ENCODE data around the gene AREL1. TPM values are rescaled to one million over a fixed set of nuclear protein-coding genes. Genes with fewer than 3 reads are reported as not detected.

The AREL1 gene
- total and polyA plus RNA-seq, 10 of the 15 experiments (the other 5 are each of a cell fraction or from before 2014, with no cell fraction given) = 6.2 to 40.4 (median 23.7) TPM

DNA sequence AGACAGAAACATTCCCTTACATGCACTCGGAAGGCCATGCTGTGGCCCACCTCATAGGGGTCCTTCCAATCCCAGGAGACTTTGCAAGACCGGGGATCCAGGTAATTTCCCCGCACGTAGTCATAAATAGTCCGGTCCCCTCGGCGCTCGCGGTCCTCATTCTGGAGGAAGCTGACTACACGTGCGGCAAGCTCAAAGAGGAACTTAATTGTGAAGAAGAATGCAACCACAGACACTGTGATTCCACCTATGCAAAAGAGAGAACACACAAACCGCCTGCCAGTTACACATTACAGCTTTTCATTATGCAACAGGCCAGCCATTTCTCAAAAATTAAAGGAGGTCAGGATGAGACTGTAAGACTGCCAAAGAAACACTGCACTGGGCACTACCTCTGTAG, 28.4 kb downstream of the AREL1 start (continued):
- TF ChIP-seq, protein P1, sequence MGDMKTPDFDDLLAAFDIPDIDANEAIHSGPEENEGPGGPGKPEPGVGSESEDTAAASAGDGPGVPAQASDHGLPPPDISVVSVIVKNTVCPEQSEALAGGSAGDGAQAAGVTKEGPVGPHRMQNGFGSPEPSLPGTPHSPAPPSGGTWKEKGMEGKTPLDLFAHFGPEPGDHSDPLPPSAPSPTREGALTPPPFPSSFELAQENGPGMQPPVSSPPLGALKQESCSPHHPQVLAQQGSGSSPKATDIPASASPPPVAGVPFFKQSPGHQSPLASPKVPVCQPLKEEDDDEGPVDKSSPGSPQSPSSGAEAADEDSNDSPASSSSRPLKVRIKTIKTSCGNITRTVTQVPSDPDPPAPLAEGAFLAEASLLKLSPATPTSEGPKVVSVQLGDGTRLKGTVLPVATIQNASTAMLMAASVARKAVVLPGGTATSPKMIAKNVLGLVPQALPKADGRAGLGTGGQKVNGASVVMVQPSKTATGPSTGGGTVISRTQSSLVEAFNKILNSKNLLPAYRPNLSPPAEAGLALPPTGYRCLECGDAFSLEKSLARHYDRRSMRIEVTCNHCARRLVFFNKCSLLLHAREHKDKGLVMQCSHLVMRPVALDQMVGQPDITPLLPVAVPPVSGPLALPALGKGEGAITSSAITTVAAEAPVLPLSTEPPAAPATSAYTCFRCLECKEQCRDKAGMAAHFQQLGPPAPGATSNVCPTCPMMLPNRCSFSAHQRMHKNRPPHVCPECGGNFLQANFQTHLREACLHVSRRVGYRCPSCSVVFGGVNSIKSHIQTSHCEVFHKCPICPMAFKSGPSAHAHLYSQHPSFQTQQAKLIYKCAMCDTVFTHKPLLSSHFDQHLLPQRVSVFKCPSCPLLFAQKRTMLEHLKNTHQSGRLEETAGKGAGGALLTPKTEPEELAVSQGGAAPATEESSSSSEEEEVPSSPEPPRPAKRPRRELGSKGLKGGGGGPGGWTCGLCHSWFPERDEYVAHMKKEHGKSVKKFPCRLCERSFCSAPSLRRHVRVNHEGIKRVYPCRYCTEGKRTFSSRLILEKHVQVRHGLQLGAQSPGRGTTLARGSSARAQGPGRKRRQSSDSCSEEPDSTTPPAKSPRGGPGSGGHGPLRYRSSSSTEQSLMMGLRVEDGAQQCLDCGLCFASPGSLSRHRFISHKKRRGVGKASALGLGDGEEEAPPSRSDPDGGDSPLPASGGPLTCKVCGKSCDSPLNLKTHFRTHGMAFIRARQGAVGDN (IDR thresholded peaks at IDR 0.05) = no peak
- TF ChIP-seq POU2F2 (IDR thresholded peaks at IDR 0.05; ENCODE audit: borderline replicate concordance, low read depth, low read length) (peak; percentile 58; the same call in 1 of the 3 replicates), BHLHE40 (IDR thresholded peaks at IDR 0.05; ENCODE audit: borderline replicate concordance in 1 of 2, low read depth in 2 of 2, low read length in 1 of 2) (peak; percentile 94 to 95)

DNA sequence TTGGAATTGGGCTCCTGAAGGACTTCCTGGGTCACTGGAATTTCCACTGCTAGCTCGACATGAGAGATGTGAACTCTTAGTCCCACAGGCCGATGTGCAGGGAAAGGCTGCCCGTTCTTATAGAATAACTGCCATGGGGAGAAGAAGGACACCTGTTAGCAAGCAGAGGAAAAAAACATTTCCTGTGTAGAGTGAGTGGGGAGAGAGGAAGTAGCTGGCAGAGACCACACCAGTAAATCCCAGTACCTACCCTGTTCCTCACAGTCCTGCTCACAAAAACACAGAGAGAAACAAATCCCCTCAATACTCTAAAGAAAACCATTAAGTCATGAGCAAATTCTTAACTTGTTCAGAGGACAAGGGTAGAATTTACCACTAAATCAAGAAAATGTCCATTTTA, 29.5 kb downstream of the AREL1 start:
- no peak for ATAC-seq
- no TSS peak for BruUV-seq (replicated peaks)
- in situ Hi-C loops (cut with MboI) = no loop called here
- no peak for DNase-seq (ENCODE audit: low read depth, low spot score)
- Histone ChIP-seq H3K4me1 (ENCODE audit: control insufficient read depth, insufficient read depth, low read length) (peaks cover 12% of the 10 kb centered on the region), H2AFZ (ENCODE audit: control insufficient read depth, low read depth, low read length) (no peak overlapping the region), H3K9me3 (replicated peaks; ENCODE audit: control insufficient read depth, insufficient read depth, low read length) (no peaks in the 10 kb centered on the region), H3K36me3 (ENCODE audit: control insufficient read depth in 2 of 2, insufficient read depth in 2 of 2, low read length in 1 of 2) (peaks cover 0 to 4% of the 10 kb centered on the region in 2 experiments; a peak in 3 of 4 replicates), H3K27me3 (replicated peaks in 1 of 2; ENCODE audit: control insufficient read depth in 2 of 2, insufficient read depth in 2 of 2, low read length in 1 of 2) (no peaks in the 10 kb centered on the region), H3K27ac (ENCODE audit: control insufficient read depth, insufficient read depth) (no peak overlapping the region), H3K4me2 (ENCODE audit: control insufficient read depth, insufficient read depth) (no peak overlapping the region), H3K4me3 (no peak overlapping the region), H4K20me1 (ENCODE audit: control insufficient read depth, insufficient read depth) (no peaks in the 10 kb centered on the region), H3K79me2 (ENCODE audit: control insufficient read depth, insufficient read depth, low read length) (no peaks in the 10 kb centered on the region), H3K9ac (ENCODE audit: control insufficient read depth, insufficient read depth, low read length) (no peak overlapping the region)
- WGBS (ENCODE audit: insufficient coverage, insufficient replicate concordance, low lambda C conversion rate, missing lambda C conversion rate) = 96% methylated on average over 3 of the region's 3 CpGs
- CTCF ChIA-PET = interaction anchor here (1.0 to 1.4 kb wide), 3 partner anchors 12 to 75 kb away, joined by 3 to 7 read pairs (median 3); no protein-coding TSS in a partner anchor
- intact Hi-C loops (cut with micrococcal nuclease; ENCODE audit: unreplicated experiment) = no loop called here
- SMC1A ChIA-PET (ENCODE audit: uncharacterized antibody, unreplicated experiment) = no interaction called here
- no peak for FAIRE-seq
- POLR2A ChIA-PET = no interaction called here
- RAD21 ChIA-PET (ENCODE audit: unreplicated experiment) = no interaction called here
- TF ChIP-seq IRF4 (IDR thresholded peaks at IDR 0.05; ENCODE audit: low read depth, low read length) (no peak), POLR2AphosphoS2 (IDR thresholded peaks at IDR 0.05; ENCODE audit: low read depth, low read length) (no peak), MXI1 (IDR thresholded peaks at IDR 0.05; ENCODE audit: low read depth, low read length) (no peak), POLR2AphosphoS5 (IDR thresholded peaks at IDR 0.05; ENCODE audit: low read length) (no peak), RBBP5 (conservative IDR thresholded peaks at IDR 0.05) (no peak), TAF1 (IDR thresholded peaks at IDR 0.05; ENCODE audit: borderline replicate concordance, low read depth, low read length) (no peak), EED (IDR thresholded peaks at IDR 0.05; ENCODE audit: low read depth) (no peak), MTA3 (IDR thresholded peaks at IDR 0.05; ENCODE audit: borderline replicate concordance, low read length) (no peak), ETV6 (conservative IDR thresholded peaks at IDR 0.05 in 1 of 2, IDR thresholded peaks at IDR 0.05 in 1 of 2; ENCODE audit: borderline replicate concordance in 1 of 2, low read depth in 1 of 2) (no peak), BCL11A (IDR thresholded peaks at IDR 0.05; ENCODE audit: low read depth, low read length) (no peak), NR2C1 (IDR thresholded peaks at IDR 0.05) (no peak), TCF7 (IDR thresholded peaks at IDR 0.05; ENCODE audit: borderline replicate concordance) (no peak)
- TF ChIP-seq, protein P2, sequence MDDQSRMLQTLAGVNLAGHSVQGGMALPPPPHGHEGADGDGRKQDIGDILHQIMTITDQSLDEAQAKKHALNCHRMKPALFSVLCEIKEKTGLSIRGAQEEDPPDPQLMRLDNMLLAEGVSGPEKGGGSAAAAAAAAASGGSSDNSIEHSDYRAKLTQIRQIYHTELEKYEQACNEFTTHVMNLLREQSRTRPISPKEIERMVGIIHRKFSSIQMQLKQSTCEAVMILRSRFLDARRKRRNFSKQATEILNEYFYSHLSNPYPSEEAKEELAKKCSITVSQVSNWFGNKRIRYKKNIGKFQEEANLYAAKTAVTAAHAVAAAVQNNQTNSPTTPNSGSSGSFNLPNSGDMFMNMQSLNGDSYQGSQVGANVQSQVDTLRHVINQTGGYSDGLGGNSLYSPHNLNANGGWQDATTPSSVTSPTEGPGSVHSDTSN (IDR thresholded peaks at IDR 0.05; ENCODE audit: insufficient replicate concordance, low read depth, low read length) = no peak
- TF ChIP-seq, protein P3, sequence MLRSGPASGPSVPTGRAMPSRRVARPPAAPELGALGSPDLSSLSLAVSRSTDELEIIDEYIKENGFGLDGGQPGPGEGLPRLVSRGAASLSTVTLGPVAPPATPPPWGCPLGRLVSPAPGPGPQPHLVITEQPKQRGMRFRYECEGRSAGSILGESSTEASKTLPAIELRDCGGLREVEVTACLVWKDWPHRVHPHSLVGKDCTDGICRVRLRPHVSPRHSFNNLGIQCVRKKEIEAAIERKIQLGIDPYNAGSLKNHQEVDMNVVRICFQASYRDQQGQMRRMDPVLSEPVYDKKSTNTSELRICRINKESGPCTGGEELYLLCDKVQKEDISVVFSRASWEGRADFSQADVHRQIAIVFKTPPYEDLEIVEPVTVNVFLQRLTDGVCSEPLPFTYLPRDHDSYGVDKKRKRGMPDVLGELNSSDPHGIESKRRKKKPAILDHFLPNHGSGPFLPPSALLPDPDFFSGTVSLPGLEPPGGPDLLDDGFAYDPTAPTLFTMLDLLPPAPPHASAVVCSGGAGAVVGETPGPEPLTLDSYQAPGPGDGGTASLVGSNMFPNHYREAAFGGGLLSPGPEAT (IDR thresholded peaks at IDR 0.05; ENCODE audit: low read depth) = no peak

All from GM12878 (cell line).